ENCODE results near the gene ST3GAL4. TPM values are rescaled to one million over a fixed set of nuclear protein-coding genes. Genes with fewer than 3 reads are reported as not detected.

Gene ST3GAL4
- total RNA-seq, 1 experiment from 2014 or later, result 17.3 TPM

GRCh38 chr11:126409620-126409985 lies 54.1 kb downstream of the ST3GAL4 start:
- TF ChIP-seq ZNF532 (CRISPR knock-in tag; IDR thresholded peaks at IDR 0.05; ENCODE audit: borderline replicate concordance), result no peak
- no peak for TF ChIP-seq STAT6 (CRISPR knock-in tag; conservative IDR thresholded peaks at IDR 0.05; ENCODE audit: low read depth)
- no peak for TF ChIP-seq CBFB (CRISPR knock-in tag; IDR thresholded peaks at IDR 0.05; ENCODE audit: low read depth)
- no peak for TF ChIP-seq OVOL2 (CRISPR knock-in tag; IDR thresholded peaks at IDR 0.05; ENCODE audit: borderline replicate concordance)
- no peak for TF ChIP-seq MYBL2 (CRISPR knock-in tag; IDR thresholded peaks at IDR 0.05)
- ATAC-seq (no peak), DNase-seq (ENCODE audit: low spot score) (no peak)
- ChIA-PET POLR2A (no interaction called here), CTCF (no interaction called here)
- Mint-ChIP-seq H3K36me3 (peaks cover 9% of the 10 kb centered on the region), H3K27me3 (ENCODE audit: low read depth) (no peaks in the 10 kb centered on the region), H3K4me1 (peaks cover 11% of the 10 kb centered on the region), H3K27ac (no peak overlapping the region), H3K4me3 (no peak overlapping the region), H3K9me3 (no peaks in the 10 kb centered on the region)

- Mint-ChIP-seq H3K4me3 (no peak overlapping the region), H3K9me3 (no peaks in the 10 kb centered on the region), H3K27me3 (ENCODE audit: low read depth) (no peaks in the 10 kb centered on the region), H3K27ac (peak overlapping the region; percentile 48), H3K4me1 (peaks cover under 1% of the 10 kb centered on the region; the same call in 1 of the 2 replicates), H3K36me3 (peaks cover 9% of the 10 kb centered on the region)
- ATAC-seq (no peak), DNase-seq (ENCODE audit: low spot score) (no peak)
- TF ChIP-seq PREB (CRISPR knock-in tag; IDR thresholded peaks at IDR 0.05; ENCODE audit: borderline replicate concordance) (no peak), ETV6 (CRISPR knock-in tag; IDR thresholded peaks at IDR 0.05) (no peak), FOXK1 (CRISPR knock-in tag; IDR thresholded peaks at IDR 0.05) (no peak), MAX (CRISPR knock-in tag; IDR thresholded peaks at IDR 0.05) (no peak), NR3C1 (CRISPR knock-in tag; conservative IDR thresholded peaks at IDR 0.05; ENCODE audit: low read depth) (no peak)
- POLR2A ChIA-PET, result no interaction called here
- CTCF ChIA-PET, result interaction anchor here (0.8 kb wide), 1 partner anchor 154 kb away, joined by 3 read pairs; no protein-coding TSS in a partner anchor
Observed at GRCh38 chr11:126410649-126411048, 55.2 kb downstream of the ST3GAL4 start.

GRCh38 chr11:126411971-126412381 lies 56.5 kb downstream of the ST3GAL4 start:
- no peak overlapping the region for H3K4me3 Mint-ChIP-seq
- peaks cover 10% of the 10 kb centered on the region for H3K4me1 Mint-ChIP-seq
- peaks cover 3% of the 10 kb centered on the region for H3K27me3 Mint-ChIP-seq (ENCODE audit: low read depth)
- H3K9me3 Mint-ChIP-seq, result no peaks in the 10 kb centered on the region
- ChIA-PET POLR2A (no interaction called here), CTCF (interaction anchor here (0.7 to 2.6 kb wide), 12 partner anchors 8 to 108 kb away, joined by 3 to 15 read pairs (median 4); partner anchors contain the start of gene DCPS)
- H3K36me3 Mint-ChIP-seq, result peaks cover 9% of the 10 kb centered on the region
- ATAC-seq (no peak; the same call in 1 of the 2 replicates), DNase-seq (ENCODE audit: low spot score) (no peak)
- H3K27ac Mint-ChIP-seq, result no peak overlapping the region
- TF ChIP-seq ZNF219 (CRISPR knock-in tag; IDR thresholded peaks at IDR 0.05; ENCODE audit: borderline replicate concordance) (no peak), ZBTB43 (CRISPR knock-in tag; IDR thresholded peaks at IDR 0.05) (no peak), CTCF (IDR thresholded peaks at IDR 0.05) (no peak), GTF2I (CRISPR knock-in tag; conservative IDR thresholded peaks at IDR 0.05) (no peak), ZNF317 (CRISPR knock-in tag; IDR thresholded peaks at IDR 0.05; ENCODE audit: borderline replicate concordance, low read depth) (no peak), JUN (CRISPR knock-in tag; IDR thresholded peaks at IDR 0.05) (no peak), NR3C1 (CRISPR knock-in tag; conservative IDR thresholded peaks at IDR 0.05; ENCODE audit: low read depth) (no peak)
